ENCODE data around the gene MAP4K2. TPM values are rescaled to one million over a fixed set of nuclear protein-coding genes. Genes with fewer than 3 reads are reported as not detected.

The MAP4K2 gene
- total RNA-seq, 1 experiment from 2014 or later, result 24.7 TPM

Other genes with a start within 250 kb of the MAP4K2 start
- gene SLC22A11, start 247.3 kb downstream of the MAP4K2 start, total RNA-seq (2014; rRNA removed; shearing (Covaris generic)), result 0.61 TPM in 1 of 2 replicates, not detected in the other
- not detected in 2 replicates for gene SLC22A12, start 212.0 kb downstream of the MAP4K2 start, total RNA-seq (2014; rRNA removed; shearing (Covaris generic))
- gene NRXN2, start 80.0 kb downstream of the MAP4K2 start, total RNA-seq (2014; rRNA removed; shearing (Covaris generic)), result 16.7 and 24.1 TPM in 2 replicates
- gene RASGRP2, start 59.1 kb downstream of the MAP4K2 start, total RNA-seq (2014; rRNA removed; shearing (Covaris generic)), result 0.62 and 1.9 TPM in 2 replicates
- 8.6 and 11.6 TPM in 2 replicates for gene PYGM, start 43.2 kb downstream of the MAP4K2 start, total RNA-seq (2014; rRNA removed; shearing (Covaris generic))
- gene SF1, start 24.7 kb downstream of the MAP4K2 start, total RNA-seq (2014; rRNA removed; shearing (Covaris generic)), result 114 and 170 TPM in 2 replicates
- gene MEN1, start 7.3 kb upstream of the MAP4K2 start, total RNA-seq (2014; rRNA removed; shearing (Covaris generic)), result 12.3 and 13.9 TPM in 2 replicates
- 1.6 and 2.3 TPM in 2 replicates for gene CDC42BPG, start 41.4 kb upstream of the MAP4K2 start, total RNA-seq (2014; rRNA removed; shearing (Covaris generic))
- gene EHD1, start 75.4 kb upstream of the MAP4K2 start, total RNA-seq (2014; rRNA removed; shearing (Covaris generic)), result 25.3 and 32.4 TPM in 2 replicates
- 15.8 and 20.5 TPM in 2 replicates for gene ATG2A, start 114.0 kb upstream of the MAP4K2 start, total RNA-seq (2014; rRNA removed; shearing (Covaris generic))
- 11.7 and 20.5 TPM in 2 replicates for gene PPP2R5B, start 121.5 kb upstream of the MAP4K2 start, total RNA-seq (2014; rRNA removed; shearing (Covaris generic))
- gene GPHA2, start 132.7 kb upstream of the MAP4K2 start, total RNA-seq (2014; rRNA removed; shearing (Covaris generic)), result 0.54 and 0.80 TPM in 2 replicates
- gene MAJIN, start 168.9 kb upstream of the MAP4K2 start, total RNA-seq (2014; rRNA removed; shearing (Covaris generic)), result not detected in 2 replicates
- gene BATF2, start 193.8 kb upstream of the MAP4K2 start, total RNA-seq (2014; rRNA removed; shearing (Covaris generic)), result 0.37 and 4.1 TPM in 2 replicates
- 175 and 216 TPM in 2 replicates for gene ARL2, start 210.9 kb upstream of the MAP4K2 start, total RNA-seq (2014; rRNA removed; shearing (Covaris generic))
- gene SNX15, start 224.2 kb upstream of the MAP4K2 start, total RNA-seq (2014; rRNA removed; shearing (Covaris generic)), result 10.1 and 12.8 TPM in 2 replicates
- 52.3 and 52.9 TPM in 2 replicates for gene SAC3D1, start 238.0 kb upstream of the MAP4K2 start, total RNA-seq (2014; rRNA removed; shearing (Covaris generic))